NCI-H146 (cell line): ENCODE measurements around the gene SLCO4A1.
"Not testable (repeated sequence)": the region's sequence is repeated elsewhere in the genome, so short reads cannot be mapped to it uniquely, and the experiment has no call there.

Experiments
- DNase-seq: peaks from one replicate; lab custom pipeline; 2025; lab: John Stamatoyannopoulos, UW

The SLCO4A1 gene

DNA sequence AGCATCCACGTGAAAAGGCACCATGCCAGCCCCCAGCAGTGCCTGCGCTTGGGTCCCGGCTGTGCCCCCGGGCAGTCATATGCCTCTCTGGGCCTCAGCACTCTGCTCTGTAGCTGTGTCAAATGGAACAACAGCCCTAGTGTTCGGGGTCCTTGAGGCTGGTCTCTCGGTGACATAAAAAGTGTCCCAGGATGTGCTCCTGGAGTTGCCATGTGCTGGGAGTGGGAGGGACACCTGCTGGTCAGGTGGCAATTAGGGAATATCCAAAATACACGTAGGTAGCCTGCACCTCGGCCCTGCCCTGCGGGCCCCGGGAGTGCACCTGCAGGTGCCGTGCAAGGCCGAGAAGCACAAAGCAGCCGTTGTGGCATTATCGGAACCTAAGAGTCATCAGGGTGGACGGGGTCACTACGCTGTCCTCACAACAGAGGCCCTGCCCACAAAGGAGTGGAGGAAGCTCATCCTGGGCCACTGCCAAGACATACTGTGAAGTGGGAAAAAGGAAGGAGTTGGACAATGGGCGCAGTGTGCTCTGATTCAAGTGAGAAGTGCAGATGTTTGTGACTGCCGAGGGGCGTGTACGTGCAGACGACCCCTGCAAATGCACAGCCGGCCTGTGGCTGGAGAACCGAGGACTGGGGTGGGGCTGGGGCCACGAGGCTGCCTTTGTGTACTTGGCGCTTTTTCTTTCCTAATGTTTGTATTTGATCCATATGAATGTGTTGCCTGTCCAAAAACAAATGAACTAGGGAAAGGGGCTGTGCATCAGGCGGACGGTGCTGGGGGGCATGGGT lies 24.6 kb downstream of the SLCO4A1 start:
- DNase-seq, result peak; percentile 23

GRCh38 chr20:62667530-62668440 lies 25.5 kb downstream of the SLCO4A1 start:
- DNase-seq, result no peak

GRCh38 chr20:62668441-62669027 lies 26.2 kb downstream of the SLCO4A1 start:
- DNase-seq, result peak; percentile 68

DNA sequence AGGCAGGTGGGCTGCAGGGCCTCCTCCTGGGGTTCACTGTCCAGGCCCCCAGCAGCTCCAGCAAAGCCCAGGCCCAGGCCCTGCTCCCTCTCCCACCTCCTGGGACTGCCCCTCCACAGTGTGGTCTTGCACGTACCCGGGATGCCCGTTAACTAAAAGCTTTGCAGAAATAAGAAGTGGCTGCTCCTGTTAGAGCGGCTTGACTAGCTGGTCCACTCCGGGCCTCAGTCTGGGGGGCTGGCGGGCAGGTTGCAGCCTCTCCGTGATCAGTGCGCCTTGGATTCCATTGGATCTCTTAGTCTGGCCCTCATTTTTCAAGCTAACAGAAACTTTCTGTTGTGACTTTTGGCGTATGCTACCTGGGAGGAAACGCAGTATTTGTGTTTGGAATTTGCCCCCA lies 26.9 kb downstream of the SLCO4A1 start:
- no peak for DNase-seq

DNA sequence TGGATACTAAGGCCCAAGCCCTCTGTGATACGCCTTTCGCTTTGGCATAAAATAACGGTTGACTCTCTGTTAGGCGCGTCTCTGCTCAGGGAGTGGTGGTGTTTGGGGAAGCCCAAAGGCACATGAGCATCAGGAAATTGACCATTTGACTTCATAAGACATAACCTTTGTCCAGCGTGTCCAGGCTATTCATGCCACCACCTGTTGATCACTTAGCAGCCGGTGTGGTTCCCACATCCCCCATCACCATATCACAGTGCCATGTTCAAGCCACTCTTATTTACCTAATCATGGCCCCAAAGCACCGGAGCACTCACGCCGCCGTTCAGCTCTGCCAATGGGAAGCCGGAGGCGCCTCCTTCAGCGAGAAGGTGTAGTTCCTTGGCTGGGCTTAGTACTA lies 27.9 kb downstream of the SLCO4A1 start:
- no peak for DNase-seq

- no peak for DNase-seq
Measured at GRCh38 chr20:62670998-62671397, 28.7 kb downstream of the SLCO4A1 start.

DNA sequence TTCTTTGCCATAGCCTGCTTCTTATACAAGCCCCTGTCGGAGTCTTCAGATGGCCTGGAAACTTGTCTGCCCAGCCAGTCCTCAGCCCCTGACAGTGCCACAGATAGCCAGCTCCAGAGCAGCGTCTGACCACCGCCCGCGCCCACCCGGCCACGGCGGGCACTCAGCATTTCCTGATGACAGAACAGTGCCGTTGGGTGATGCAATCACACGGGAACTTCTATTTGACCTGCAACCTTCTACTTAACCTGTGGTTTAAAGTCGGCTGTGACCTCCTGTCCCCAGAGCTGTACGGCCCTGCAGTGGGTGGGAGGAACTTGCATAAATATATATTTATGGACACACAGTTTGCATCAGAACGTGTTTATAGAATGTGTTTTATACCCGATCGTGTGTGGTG lies 29.5 kb downstream of the SLCO4A1 start:
- DNase-seq, result no peak

- no peak for DNase-seq
Measured at GRCh38 chr20:62674370-62674769, 32.1 kb downstream of the SLCO4A1 start.

- no peak for DNase-seq
Measured at GRCh38 chr20:62675156-62675876, 33.0 kb downstream of the SLCO4A1 start.

- no peak for DNase-seq
Measured at GRCh38 chr20:62675877-62676260, 33.6 kb downstream of the SLCO4A1 start.

DNA sequence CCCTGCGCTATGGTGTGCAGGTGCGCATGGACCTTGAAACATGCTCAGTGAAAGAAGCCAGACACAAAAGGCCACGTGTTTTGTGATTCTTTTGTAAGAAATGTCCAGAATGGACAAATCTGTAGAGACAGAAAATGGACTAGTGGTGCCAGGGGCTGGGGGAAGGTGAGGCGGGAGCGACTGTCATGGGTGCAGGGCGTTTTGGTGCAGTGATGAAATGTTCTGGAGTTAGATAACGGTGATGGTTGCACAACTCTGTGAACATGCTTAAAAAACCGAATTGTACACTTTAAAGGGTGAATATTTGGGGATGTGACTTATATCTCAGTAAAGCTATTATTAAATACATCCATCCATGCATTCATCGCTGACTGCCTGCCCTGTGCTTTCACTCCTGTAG lies 34.7 kb downstream of the SLCO4A1 start:
- DNase-seq, result no peak

DNA sequence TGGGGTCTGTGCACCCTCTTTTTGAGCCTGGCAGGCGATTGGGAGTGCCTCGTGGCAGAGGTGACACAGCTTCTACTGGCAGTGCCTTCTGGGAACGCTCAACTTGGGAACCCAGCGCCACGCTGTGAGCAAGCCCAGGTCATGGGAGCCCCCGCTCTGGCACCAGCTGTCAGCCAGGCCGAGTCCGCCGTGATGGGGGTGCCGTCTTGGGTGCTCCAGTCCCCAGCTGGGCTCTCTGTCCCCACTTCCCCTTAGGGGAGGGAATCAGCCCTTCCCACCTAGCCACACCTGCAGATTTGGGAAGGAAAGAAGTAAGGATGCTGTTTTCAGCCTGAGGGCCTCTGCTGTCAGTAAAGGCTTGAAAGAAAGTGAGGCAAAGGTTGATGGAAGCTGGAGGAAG lies 35.4 kb downstream of the SLCO4A1 start:
- no peak for DNase-seq

- DNase-seq, result no peak
Measured at GRCh38 chr20:62678553-62678952, 36.2 kb downstream of the SLCO4A1 start.

- DNase-seq, result no peak
Measured at GRCh38 chr20:62679978-62680589, 37.8 kb downstream of the SLCO4A1 start.

DNA sequence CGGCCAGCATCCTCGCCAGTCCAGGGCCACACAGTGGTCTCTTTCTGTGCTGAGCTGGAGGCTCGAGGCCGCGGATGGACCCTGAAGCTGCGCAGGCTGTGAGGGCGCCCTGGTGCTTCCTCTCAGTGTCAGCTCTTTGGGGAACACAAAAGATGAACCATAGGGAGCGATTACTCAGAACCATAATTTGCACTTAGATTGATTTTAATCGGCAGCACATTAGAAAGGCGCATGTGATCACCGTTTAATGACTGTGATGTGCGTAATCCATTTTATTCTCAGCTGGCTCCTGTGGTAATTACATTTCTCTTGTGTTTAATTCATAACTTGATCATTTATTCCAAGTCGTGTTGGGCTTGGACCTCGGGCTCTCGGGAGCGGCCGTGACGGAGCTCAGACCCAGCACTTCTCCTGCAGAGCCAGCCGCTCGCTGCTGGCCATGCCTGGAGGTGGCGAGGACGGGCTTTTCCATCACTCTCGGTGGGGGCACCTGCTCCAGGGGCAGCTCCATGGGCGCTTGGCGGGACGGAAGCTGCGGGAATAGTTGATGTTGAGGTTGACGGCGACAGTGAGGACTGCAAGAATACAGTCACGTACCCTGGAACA lies 40.7 kb downstream of the SLCO4A1 start:
- no peak for DNase-seq

DNA sequence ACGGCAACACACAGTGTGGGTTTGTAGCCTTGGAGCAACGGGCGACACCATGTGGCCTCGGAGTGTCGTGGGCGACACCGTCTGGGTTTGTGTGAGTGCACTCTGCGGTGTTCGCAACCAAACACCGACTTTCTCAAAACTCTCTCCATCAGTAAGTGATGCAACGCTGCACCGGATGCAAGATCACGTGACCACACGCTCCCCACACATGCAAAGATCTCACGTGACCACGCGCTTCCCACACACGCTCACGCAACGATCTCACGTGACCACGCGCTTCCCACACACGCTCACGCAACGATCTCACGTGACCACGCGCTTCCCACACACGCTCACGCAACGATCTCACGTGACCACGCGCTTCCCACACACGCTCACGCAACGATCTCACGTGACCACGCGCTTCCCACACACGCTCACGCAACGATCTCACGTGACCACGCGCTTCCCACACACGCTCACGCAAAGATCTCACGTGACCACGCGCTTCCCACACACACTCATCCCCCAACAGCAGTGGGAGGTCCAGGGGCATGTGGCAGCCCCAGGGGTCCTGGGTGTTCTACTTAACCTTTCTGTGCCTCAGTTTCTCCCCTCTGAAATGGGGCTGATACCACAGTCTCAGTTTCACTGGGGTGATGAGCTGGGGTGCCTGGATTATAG lies 41.5 kb downstream of the SLCO4A1 start:
- DNase-seq, result not testable (repeated sequence)

DNA sequence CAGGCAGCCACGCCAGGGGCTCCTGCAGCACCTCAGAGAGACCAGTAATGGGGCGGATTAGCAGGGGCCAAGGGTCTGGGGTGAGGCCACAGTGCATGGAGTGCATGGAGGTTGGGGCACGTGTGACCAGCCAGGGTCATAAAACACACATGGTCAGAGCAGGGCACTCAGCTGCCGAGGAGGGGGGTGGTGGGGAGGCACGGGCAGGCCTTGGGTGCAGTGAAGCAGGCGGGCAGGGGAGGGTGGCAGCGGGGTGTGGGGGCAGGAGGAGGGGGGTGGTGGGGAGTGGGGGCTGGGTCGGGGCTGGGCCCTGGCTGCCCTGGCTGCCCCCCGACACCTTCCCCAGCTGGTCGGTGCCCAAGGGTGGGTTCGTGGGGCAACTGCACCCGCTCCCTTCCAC lies 42.7 kb downstream of the SLCO4A1 start:
- DNase-seq, result no peak

DNA sequence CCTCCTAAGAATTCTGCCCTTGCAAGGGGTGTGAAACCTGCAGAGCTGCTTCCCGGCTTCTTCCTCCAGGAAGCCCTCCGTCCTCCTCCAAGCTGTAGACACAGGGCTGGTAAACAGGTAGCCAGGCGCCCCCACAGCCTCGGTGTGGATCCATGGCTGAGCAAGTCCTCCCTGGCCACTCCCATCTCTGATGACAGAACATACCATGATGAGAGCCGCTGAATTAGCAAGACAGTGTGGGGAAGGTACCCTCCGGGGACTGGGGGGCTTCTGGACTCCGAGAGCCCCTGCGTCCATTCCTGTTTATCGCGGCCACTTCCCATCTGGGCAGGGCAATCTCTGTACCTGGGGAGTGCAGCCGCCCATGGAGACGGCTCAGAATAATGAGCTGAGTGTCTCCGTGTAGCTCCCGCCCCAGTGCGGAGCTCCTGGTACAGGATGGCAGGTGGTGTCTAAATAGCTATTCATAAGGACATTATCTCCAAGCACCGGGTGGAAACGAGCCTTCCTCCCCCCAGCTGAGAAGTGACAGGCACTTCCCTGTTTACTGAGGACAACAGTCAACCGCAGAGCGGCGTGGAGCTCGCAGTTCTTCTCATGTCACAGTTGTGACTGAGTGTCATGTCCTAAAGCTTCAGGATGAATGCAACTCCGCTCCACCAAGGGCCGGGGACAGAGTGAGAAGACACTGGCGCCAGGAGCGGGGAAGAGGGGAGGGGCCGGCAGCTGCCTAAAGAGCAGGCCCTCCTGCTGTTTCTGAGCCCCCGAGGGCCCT lies 43.7 kb downstream of the SLCO4A1 start:
- peak; percentile 76 for DNase-seq

DNA sequence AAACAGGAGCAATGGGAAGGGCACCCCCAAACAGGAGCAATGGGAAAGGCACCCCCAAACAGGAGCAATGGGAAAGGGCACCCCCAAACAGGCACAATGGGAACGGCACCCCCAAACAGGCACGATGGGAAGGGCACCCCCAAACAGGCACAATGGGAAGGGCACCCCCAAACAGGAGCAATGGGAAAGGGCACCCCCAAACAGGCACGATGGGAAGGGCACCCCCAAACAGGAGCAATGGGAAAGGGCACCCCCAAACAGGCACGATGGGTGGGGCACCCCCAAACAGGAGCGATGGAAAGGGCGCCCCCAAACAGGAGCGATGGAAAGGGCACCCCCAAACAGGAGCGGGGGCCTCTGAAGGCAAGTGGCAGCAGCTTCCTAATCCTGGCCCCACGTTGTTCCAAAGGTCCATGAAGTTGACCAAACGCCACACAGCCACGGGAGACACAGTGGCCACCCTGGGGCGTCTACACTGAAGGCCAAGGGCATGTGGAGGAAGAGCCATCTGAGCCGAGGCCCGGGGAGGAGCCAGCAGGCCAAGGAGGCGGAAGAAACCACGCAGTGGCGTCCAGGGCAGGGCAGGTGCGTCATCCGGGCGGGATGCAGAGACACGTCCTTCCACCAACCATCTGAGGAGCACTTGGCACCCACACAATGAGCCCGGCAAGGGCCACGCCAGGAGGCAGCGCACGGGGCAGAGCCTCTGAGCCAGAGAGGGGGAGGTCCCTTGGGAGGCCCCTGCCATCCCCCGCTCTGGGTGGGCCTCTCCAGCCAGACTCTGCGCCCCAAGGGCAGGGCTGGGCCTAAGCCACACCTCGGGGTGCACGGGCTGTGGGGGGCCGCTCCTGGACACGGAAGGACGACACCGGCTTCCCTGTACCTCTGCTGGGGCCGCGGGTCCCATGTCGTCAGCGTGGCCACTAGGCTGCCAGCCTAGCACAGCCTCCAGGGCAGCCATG lies 44.8 kb downstream of the SLCO4A1 start:
- no peak for DNase-seq
